Measurements from ENCODE around the gene CASTOR1.

DNA sequence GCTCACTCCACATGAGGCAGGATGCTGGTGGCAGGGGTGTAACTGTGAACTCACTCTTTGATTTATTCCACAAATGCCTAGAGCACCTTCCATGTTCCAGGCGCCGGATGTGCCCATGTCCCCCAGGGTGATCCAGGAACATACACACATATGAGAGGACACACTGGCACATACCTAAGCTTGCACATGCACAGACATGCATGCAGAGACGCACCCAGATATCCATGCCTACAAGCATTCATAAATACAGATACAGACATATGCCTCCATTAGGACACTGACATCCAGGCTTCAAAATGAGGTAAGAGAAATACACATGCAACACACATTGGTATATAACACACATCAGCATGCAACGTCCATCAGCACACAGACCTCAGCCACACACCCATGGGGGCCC is 27.2 kb downstream of the CASTOR1 start:
- TF ChIP-seq, protein P1, sequence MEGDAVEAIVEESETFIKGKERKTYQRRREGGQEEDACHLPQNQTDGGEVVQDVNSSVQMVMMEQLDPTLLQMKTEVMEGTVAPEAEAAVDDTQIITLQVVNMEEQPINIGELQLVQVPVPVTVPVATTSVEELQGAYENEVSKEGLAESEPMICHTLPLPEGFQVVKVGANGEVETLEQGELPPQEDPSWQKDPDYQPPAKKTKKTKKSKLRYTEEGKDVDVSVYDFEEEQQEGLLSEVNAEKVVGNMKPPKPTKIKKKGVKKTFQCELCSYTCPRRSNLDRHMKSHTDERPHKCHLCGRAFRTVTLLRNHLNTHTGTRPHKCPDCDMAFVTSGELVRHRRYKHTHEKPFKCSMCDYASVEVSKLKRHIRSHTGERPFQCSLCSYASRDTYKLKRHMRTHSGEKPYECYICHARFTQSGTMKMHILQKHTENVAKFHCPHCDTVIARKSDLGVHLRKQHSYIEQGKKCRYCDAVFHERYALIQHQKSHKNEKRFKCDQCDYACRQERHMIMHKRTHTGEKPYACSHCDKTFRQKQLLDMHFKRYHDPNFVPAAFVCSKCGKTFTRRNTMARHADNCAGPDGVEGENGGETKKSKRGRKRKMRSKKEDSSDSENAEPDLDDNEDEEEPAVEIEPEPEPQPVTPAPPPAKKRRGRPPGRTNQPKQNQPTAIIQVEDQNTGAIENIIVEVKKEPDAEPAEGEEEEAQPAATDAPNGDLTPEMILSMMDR (conservative IDR thresholded peaks at IDR 0.05; ENCODE audit: low read length) = no peak
- TF ChIP-seq EZH2phosphoT487 (IDR thresholded peaks at IDR 0.05; ENCODE audit: borderline replicate concordance, low read depth, low read length) = no peak

Data from OCI-LY7 (cell line).